OCI-LY1 (cell line): Measurements from ENCODE around the gene PTGFRN.

Experiments
- EZH2 ChIP-seq: fragments of 200-600 bp; sonication (generic), shearing (Covaris generic); IDR thresholded peaks from 2 replicates; pipeline ENCODE4 v1.8.0; 2017; ENCODE audit warnings: borderline replicate concordance, mixed run types, mild to moderate bottlenecking, antibody characterized with exemption, low read length, moderate library complexity, mixed read lengths
- TF ChIP-seq, protein P1 (sequence below): fragments of 200-600 bp; sonication (generic), shearing (Covaris generic); IDR thresholded peaks from 2 replicates; pipeline ENCODE4 v1.5.1; 2017; ENCODE audit warnings: mild to moderate bottlenecking, antibody characterized with exemption, low read length, moderate library complexity, mixed read lengths

DNA sequence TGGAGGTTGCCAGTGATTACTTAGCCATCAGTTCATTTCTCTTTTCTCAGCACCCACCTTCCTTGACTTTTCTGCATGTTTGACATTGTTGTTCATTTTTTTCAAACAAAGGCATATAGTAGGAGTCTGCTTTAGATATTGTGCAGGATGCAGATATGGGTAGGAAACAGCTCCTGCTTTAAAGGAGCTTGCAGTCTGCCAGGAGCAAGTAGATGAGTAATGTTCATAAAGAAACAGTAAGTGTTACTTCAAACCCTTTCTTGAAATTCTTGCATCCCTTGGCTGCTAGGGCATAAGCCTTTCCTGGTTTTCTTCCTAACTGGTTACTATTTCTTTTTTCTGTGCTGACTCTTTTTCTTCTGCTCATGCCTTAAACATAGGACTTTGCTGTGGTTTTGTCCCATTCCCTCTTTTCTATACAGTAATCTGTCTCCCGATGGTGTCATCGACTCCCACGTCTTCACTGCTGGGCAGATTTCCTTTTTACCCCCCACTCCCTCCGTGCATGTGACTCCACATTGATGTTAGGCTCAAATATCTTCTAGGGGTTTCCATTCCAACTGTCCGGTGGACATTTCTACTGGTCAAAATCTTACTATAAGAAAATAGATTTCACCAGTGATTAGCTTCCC lies 20.4 kb downstream of the PTGFRN start:
- TF ChIP-seq, protein P1, sequence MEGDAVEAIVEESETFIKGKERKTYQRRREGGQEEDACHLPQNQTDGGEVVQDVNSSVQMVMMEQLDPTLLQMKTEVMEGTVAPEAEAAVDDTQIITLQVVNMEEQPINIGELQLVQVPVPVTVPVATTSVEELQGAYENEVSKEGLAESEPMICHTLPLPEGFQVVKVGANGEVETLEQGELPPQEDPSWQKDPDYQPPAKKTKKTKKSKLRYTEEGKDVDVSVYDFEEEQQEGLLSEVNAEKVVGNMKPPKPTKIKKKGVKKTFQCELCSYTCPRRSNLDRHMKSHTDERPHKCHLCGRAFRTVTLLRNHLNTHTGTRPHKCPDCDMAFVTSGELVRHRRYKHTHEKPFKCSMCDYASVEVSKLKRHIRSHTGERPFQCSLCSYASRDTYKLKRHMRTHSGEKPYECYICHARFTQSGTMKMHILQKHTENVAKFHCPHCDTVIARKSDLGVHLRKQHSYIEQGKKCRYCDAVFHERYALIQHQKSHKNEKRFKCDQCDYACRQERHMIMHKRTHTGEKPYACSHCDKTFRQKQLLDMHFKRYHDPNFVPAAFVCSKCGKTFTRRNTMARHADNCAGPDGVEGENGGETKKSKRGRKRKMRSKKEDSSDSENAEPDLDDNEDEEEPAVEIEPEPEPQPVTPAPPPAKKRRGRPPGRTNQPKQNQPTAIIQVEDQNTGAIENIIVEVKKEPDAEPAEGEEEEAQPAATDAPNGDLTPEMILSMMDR: no peak
- TF ChIP-seq EZH2: no peak
